GM19099 (cell line): ENCODE data around the gene UNC5B.

Experiments used
- POLR2A ChIP-seq: IDR thresholded peaks from 3 replicates; pipeline ENCODE4 v1.6.1; 2011; ENCODE audit warnings: low read depth; ENCODE audit not compliant: insufficient read length; ENCODE audit errors: extremely low read depth

Gene UNC5B

GRCh38 chr10:71239131-71239915 lies 27.0 kb downstream of the UNC5B start:
- TF ChIP-seq POLR2A = no peak

GRCh38 chr10:71239946-71240795 lies 27.8 kb downstream of the UNC5B start:
- TF ChIP-seq POLR2A = no peak

- TF ChIP-seq POLR2A = no peak
Measured at GRCh38 chr10:71241114-71241829, 28.9 kb downstream of the UNC5B start.

- TF ChIP-seq POLR2A = no peak
Measured at GRCh38 chr10:71241830-71242621, 29.7 kb downstream of the UNC5B start.

GRCh38 chr10:71242622-71243009 lies 30.2 kb downstream of the UNC5B start:
- TF ChIP-seq POLR2A = no peak

GRCh38 chr10:71243756-71244395 lies 31.5 kb downstream of the UNC5B start:
- TF ChIP-seq POLR2A = no peak

GRCh38 chr10:71244431-71245419 lies 32.4 kb downstream of the UNC5B start:
- no peak for TF ChIP-seq POLR2A

GRCh38 chr10:71245420-71246325 lies 33.3 kb downstream of the UNC5B start:
- TF ChIP-seq POLR2A = no peak

- TF ChIP-seq POLR2A = no peak
Measured at GRCh38 chr10:71246591-71247413, 34.4 kb downstream of the UNC5B start.

GRCh38 chr10:71247414-71247705 lies 35.0 kb downstream of the UNC5B start:
- TF ChIP-seq POLR2A = no peak

- TF ChIP-seq POLR2A = no peak
Measured at GRCh38 chr10:71247804-71248203, 35.4 kb downstream of the UNC5B start.
